SK-N-SH (cell line): ENCODE measurements around the gene SNX32.

ENCODE experiments used
- CHD2 ChIP-seq: fragments of 150-350 bp; IDR thresholded peaks from 2 replicates; pipeline ENCODE4 v1.6.1; 2018; ENCODE audit warnings: low read length; ENCODE audit not compliant: partially characterized antibody
- CTCF ChIP-seq: fragments of 200-600 bp; sonication (generic); IDR thresholded peaks from 2 replicates; pipeline ENCODE4 v1.6.1; 2017; ENCODE audit warnings: antibody characterized with exemption, mild to moderate bottlenecking, moderate library complexity
- EP300 ChIP-seq, 2 experiments: IDR thresholded peaks; 2 replicates each; pipeline versions ENCODE4 v1.4.0 to v1.6.1; 2012; ENCODE audit warnings: borderline replicate concordance in 1 of 2, low read depth in 1 of 2, low read length in 1 of 2
- FOSL2 ChIP-seq: IDR thresholded peaks from 2 replicates; pipeline ENCODE4 v1.4.0; 2012; ENCODE audit warnings: low read depth, mild to moderate bottlenecking, moderate library complexity, borderline replicate concordance
- FOXJ3 ChIP-seq: sonication (generic); formaldehyde crosslinking; IDR thresholded peaks from 2 replicates; pipeline ENCODE4 v1.5.1; 2020; ENCODE audit warnings: mild to moderate bottlenecking, missing genetic modification reagents
- MAX ChIP-seq: IDR thresholded peaks from 2 replicates; pipeline ENCODE4 v1.4.0; 2012; ENCODE audit warnings: low read depth
- RAD21 ChIP-seq: IDR thresholded peaks from 2 replicates; pipeline ENCODE4 v1.6.1; 2012; ENCODE audit warnings: mild to moderate bottlenecking, low read length
- RFX5 ChIP-seq: IDR thresholded peaks from 2 replicates; pipeline ENCODE4 v1.6.1; 2012; ENCODE audit warnings: mild to moderate bottlenecking, improper control_type of control experiment, low read length
- RXRA ChIP-seq: IDR thresholded peaks from 2 replicates; pipeline ENCODE4 v1.4.0; 2012; ENCODE audit warnings: low read depth, mild to moderate bottlenecking, borderline replicate concordance
- SIN3A ChIP-seq: IDR thresholded peaks from 2 replicates; pipeline ENCODE4 v1.6.1; 2012; ENCODE audit warnings: low read depth, mild to moderate bottlenecking, low read length, moderate library complexity, borderline replicate concordance
- USF2 ChIP-seq: fragments of 150-350 bp; IDR thresholded peaks from 2 replicates; pipeline ENCODE4 v1.6.1; 2017; ENCODE audit warnings: antibody characterized with exemption, low read length, low read depth, borderline replicate concordance
- TF ChIP-seq, protein P1 (sequence below): IDR thresholded peaks from 2 replicates; pipeline ENCODE4; 2012

DNA sequence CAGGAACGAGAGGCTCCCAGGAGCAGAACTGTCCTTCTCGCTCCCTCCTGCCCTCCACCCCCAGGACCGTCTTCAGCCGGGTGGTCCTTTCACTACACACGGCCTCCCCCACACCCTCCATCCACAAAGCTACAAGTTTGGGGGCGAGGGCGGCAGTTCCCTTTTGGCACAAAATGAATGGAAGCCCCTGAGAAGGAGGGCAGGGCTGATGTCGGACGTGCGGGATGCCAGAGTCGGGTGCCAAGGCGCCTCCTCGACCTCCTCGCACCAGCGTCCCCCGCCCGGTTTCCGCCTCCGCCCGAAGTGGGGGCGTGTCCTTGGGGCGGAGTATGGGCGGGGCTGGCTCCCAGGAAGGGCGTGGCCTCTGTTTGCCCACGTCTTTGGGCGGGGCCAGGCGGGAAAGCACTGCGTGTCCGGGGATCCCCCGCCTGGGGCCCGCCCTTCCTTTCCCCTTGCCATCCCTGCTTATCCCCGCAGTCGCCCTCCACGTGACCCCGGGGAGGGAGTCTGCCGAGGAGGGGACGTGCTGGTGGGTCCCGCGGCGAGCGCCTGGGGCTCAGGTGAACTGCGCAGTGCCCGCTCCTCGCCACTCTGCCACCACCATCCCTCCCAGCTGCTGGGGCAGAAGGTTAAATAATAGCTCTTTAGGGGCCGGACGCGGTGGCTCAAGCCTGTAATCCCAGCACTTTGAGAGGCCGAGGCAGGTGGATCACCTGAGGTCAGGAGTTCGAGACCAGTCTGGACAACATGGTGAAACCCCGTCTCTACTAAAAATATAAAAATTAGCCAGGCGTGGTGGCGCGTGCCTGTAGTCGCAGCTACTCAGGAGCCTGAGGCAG lies 39.8 kb downstream of the SNX32 start:
- TF ChIP-seq, protein P1, sequence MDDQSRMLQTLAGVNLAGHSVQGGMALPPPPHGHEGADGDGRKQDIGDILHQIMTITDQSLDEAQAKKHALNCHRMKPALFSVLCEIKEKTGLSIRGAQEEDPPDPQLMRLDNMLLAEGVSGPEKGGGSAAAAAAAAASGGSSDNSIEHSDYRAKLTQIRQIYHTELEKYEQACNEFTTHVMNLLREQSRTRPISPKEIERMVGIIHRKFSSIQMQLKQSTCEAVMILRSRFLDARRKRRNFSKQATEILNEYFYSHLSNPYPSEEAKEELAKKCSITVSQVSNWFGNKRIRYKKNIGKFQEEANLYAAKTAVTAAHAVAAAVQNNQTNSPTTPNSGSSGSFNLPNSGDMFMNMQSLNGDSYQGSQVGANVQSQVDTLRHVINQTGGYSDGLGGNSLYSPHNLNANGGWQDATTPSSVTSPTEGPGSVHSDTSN, result peak; percentile 26; the same call in 1 of the 2 replicates
- TF ChIP-seq CTCF (no peak), RAD21 (no peak), EP300 (IDR thresholded peaks at IDR 0.05; ENCODE audit: borderline replicate concordance in 1 of 2, low read depth in 1 of 2, low read length in 1 of 2) (no peak), FOSL2 (no peak), RFX5 (no peak; the same call in 1 of the 2 replicates), RXRA (peak; percentile 44; the same call in 1 of the 2 replicates), CHD2 (peak; percentile 59), FOXJ3 (CRISPR knock-in tag) (no peak), SIN3A (peak; percentile 65; the same call in 1 of the 2 replicates), USF2 (peak; percentile 78), MAX (peak; percentile 82; the same call in 1 of the 2 replicates)
